GM21526 (cell line): ENCODE measurements around the gene FAM180A.
"Not testable (repeated sequence)": the region's sequence is repeated elsewhere in the genome, so short reads cannot be mapped to it uniquely, and the experiment has no call there.

Experiments used
- ATAC-seq: cut with Tn5 transposase; IDR thresholded peaks from one replicate; pipeline ENCODE4 v1.9.1; 2021; ENCODE audit warnings: moderate library complexity; ENCODE audit not compliant: unreplicated experiment, low FRiP score

Gene FAM180A

DNA sequence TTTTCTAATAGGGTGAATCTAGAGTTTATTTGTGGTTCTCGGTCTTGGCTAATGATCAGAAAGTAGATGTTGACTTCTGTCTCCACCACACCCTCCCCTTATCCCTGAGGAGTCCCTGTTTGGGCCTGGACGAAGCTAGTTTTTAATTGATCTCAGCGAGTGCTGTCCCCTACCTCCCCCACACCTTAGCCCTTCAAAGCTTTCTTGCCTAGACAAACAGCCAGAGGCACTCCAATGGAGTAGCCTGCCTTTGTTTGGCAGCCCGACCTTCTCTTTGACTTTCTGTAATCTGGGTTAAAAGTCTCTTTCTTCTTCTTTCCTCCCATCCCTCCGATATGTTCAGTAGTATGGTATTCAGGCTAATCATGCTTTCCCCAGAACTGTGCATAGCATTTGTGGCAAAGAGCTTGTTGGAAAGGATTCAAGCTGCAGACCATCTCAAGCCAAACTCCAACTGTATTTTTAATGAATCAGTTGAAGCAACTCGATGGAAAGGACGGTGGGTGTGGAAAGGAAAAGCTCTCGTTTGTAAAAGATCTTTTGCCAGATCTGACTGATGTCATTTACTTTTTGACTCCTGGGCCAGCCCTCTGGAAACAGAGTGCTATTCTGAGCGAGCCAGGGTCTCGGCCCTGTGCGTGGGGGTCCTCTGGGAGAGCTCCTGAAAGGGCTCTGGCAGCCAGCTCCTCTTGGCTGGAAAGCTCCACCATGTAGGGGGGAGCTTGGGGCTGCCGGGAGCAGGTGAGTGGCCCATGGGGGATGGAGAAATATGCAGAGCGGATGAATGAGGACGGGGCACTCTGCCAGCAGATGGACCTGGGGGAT, 4.5 kb downstream of the FAM180A start:
- ATAC-seq, result no peak

DNA sequence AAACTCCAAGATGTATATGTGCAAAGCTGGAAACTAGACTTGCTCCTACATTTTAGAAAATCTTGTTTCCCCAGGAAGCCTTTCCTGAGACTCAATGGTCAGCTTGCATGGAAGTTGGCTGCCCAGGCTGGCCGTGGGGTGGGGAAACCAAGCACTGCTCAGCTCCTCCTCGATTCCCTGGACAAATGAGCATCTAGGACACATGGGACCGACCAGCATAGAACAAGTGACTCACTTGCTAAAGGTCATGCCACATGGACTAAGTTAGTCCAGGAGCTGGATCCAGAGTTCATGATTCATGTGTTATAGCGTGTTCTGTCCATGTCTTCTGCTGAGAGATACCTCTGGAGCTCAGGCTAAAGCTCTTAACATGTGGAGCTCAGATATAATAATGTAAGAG, 6.2 kb downstream of the FAM180A start:
- no peak for ATAC-seq

DNA sequence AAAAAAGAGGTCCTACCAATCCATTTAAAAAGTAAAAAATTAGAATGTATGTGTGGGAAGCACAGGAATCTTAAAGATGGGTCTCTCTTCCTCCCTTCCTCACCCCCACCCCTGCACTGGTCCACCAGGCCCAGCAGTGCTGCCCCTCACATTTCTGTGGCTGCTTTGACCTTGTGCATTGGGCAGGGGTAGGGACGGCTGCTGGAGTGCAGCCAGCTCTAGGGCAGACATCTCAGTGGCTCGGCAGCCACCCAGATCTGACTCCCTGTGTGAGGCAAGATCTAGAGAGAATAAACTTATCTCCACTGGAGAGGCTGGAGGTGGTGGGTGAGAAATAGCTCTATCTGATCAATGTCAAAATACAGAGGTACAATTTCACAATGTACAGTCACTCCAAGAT, 6.7 kb downstream of the FAM180A start:
- ATAC-seq, result no peak

DNA sequence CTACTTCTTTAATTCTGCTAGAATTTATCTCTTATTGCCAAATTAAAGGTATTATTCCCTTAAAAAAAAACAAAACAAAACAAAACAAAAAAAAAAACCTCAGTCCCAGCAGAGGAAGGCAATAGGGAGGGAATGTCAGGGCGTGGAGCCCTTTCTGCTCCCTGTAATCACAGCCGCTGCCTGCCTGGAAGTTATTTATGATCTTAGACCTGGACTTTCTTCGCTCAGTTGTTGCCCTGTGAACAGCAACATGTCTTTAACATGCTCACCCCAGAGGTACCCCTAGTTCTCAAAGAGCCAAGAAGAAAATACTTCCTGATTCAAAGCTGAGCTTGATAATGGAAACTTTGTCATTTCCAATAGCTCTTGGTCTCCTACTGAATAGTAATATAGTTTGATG, 7.7 kb downstream of the FAM180A start:
- ATAC-seq, result no peak

DNA sequence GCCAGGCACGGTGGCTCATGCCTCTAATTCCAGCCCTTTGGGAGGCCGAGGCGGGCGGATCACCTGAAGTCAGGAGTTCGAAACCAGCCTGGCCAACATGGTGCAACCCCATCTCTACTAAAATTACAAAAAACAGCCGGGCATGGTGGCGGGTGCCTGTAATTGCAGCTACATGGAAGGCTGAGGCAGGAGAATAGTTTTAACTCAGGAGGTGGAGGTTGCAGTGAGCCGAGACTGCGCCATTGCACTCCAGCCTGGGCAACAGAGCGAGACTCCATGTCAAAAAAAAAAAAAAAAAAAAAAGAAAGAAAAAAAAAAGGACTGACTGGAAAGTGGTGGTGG, 11.3 kb downstream of the FAM180A start:
- ATAC-seq, result not testable (repeated sequence)

DNA sequence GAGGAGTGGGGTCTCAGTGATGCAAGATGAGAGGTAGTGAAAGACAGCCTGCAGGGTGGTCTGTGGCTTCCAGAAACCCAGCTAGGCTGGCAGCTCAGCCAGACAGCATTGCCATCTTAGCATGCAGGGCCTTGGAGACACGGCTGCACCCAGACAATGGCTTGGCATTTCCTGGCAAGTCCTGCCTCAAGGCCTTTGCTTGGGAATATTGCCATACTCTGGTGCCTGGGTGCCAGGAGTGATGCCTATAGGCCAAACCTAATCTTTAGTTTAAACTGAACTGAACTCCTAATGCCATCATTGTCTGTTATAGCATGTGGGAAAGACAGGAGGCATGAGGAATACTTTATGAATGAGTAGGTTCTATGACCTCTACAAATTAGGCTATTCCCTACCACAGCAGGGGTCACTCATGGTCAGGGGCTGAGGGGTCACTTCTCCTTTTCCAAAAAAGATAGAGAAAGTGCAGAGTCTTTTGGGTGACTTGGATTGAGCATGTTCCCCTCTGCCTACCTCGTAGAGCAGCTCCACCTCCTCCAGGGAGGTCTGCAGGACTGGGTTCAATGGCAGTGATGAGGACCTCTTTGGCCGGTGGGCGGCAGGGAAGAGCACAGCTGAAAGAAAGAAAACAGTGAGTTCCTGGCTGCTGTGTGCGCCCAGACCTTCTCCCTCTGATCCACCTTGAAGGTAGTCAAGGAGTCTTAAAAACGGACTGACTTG, 11.9 kb downstream of the FAM180A start:
- no peak for ATAC-seq

DNA sequence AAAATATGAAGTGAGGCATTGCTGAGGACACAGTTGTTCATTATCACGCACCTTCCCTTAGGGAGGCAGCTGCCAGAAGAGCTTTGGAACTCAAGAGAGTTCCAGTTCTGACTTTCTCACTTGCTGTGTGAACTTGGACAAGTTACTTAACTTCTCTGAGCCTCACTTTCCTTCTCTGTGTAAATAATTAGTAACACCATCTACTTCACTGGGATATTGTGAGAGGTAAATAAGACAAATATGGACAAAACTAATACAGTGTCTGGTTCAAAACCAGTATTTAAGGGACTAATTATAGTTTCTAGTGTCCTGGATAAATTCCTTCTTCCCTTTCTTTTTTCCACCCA, 14.3 kb downstream of the FAM180A start:
- ATAC-seq, result no peak

DNA sequence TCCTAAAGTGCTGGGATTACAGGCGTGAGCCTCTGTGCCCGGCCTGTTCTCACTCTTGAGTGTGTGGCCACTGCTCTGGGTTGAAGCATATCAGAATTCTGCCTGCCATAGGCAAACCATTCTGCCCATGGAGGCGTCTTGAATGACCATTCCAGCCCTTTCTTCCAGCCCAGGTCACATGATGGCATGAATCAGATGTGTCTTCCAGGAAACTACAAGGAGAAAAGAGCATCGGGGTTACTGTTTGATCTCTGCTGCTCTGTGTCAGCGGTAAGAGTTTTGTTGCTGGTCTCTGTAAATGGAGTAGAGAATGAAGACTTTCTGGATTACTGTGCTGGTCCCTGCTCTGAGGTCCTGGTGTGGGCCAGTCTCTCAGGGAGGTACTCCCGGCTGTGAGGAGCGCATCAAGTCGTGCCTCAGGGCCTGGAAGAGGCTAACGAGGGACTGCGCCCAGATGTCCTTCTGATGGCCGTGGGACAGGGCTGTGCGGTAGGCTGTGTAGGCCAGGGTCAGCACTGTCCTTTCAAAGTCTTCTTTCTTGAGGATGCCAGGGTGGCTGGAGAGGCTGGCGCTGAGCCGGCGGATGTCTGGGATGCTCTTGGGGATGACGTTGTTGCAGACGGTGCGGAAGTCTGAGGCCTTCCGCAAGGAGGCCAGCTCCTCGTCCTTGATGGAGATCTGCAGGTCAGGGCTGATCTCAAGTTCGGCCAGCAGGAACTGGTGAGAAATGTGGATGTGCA, 14.8 kb downstream of the FAM180A start:
- ATAC-seq, result no peak

DNA sequence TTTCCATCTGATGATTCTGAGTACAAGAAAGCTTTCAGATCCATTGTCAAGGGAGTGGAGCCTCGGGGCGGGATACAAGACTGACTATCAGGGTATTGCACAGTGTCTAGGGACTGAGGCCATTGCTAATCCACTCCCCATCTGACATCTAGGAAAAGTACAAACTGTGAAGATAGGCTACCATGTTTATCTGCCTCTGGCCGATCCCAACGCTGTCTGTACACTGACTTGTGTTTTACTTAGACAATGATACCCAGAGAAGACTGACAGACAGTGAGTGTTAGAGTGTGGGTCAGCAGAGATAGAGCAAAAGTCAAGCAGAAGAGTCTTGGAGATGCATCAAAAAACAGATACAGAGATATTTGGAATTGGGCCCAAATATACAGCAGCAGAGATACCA, 17.5 kb downstream of the FAM180A start:
- ATAC-seq, result no peak

DNA sequence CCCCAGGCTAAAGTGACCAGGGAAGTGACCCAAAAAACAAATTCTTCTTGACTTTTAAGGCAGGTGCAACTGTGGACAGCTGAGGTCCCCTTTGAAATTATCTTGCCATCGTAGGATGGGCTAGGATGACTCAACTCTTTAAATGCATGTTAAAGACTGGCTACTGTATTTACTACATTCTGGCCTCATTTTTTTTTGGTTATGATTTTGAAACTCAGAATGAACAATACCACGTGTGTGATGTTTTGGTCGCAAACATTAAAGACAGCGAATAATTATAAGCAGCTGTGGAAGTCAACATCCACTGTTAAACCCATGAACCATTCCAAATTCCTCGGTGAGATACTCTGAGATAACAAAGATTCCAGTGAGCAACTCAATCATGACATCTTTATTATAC, 19.4 kb downstream of the FAM180A start:
- no peak for ATAC-seq

DNA sequence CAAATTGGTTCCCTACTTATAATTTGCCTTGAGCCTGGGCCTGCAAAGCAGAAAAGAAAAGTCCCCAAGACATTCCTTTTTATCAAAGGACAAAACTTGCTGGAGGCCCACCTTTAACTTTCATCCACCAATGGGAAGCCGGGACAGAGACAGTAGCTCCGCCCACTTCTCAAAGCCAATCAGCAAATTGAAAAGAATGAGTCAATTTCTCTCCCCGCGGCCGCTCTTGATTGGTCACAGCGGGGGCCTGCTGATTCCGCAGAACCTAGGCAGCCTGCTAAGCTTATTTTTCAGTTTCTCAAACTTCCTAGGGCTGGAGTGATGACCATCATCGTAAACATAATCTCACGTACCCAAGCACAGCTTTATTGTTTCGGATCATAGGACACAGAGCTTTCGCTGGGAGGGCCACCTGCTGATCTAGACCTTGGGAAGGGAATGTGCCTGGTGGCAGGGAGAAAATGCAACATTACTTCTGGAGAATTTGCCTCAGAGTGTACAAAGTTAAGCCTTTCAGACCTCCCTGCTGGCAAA, 20.4 kb downstream of the FAM180A start, which contains the start of gene SLC13A4:
TSS of gene SLC13A4 (minus strand) at position 51 of the 534 bp plus-strand sequence. CDS start 690 bp downstream, outside the sequence.
- no peak for ATAC-seq

DNA sequence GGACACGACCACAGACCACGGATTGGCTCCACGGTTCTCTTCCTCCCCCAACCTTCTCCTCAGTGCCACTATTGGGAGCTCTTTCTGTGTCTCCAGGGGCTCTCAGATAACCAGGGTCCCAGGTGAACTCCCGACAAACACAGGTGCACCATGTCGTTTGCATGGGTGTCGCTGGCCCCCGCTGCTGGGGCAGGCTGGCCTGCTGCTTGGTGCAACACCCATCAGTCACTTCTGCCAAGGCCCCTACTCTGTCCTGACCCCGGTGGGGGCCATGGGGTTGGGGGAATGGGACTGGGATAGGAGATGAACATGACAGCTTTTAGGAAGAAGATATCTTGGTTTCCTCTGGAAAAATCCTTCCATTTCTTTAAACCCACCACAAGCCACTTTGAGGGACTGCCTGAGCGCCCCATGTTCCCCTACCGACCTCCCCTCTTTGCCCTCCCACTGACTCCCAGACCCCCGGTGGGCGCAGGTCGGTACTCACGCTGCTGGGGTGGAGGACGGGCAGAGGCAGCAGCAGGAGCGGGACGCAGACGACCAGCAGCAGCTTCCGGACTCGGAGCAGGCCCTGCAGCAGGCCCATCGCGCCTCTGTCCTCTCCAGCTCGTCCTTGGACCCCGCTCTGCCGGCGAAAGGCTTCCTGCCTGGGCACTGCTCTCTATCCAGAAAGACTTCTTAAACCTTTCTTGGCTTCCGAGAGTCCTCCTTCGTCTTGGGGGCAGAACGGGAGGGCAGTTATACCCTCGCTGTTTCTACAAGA, 21.5 kb downstream of the FAM180A start:
- ATAC-seq, result no peak

DNA sequence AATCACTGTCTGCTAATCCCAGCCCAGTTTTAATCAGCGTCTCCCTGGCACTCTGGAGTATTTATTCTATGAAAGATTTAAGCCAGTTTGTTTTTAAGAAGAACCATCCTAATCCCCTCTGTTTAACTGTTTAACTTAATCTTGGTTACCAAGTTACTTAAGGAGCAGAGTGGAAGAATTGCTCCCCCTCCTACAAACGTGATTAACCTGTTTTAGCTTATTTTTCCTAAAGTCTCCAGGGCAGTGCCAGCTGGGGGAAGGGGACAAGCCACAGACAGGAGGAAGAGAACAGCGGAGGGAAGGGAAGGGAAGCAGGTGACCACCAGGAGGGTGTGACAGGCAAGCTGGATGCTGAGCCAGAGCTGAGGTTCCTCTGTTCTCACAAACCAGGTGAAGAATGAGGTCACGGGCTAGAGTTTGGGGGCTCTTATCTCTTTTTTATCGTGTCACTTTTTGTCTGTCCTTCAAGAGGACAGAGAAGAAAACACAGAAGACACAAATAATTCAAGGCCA, 22.3 kb downstream of the FAM180A start:
- ATAC-seq, result no peak

DNA sequence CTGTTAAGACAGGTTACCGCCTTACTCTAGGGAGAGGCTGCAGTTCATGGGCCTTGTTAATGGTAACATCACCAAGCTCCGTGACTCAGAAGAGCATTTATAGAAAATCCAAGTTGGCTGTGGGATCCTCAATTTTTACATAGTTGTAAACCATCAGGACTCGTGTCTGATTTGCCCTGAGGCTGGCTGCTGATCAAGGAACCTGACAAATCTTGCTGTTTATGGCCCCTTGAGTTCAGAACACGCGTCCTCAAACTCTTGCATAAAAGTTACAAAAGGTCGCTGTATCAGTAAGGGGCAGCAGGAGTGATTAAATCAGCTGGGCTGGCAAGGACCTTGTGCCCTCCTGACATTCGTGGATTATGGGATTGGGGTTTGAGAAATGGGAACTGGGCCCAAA, 25.2 kb downstream of the FAM180A start:
- ATAC-seq, result no peak

DNA sequence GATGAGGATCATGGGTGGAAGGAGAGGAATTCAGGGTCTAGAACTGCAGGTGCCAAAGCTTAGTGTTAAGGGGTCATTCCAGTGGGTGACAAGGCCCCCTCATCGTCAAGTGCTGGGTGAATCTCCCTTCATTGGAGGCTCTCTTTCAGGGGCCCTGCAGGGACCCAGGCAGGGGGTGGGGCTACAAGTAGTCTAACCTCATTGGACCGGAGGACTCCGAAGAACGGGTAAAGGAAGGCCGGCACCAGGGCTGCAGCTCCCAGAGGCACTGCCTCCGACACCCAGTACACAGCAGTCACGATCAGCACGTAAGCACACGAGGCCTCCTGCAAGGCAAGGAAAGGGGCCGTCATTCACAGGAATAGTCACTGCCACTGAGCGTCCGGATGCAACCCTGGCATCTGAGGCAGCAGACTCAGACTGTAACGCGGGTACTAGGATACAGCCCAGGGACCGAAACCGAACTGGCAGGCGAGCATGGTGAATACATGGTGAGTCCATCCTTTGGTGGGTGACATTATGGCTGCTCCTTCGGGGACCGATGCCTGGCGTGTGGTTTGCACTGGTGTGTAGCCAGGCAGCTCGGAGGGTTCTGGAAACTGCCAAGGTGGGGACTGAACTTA, 27.3 kb downstream of the FAM180A start:
- ATAC-seq, result no peak

DNA sequence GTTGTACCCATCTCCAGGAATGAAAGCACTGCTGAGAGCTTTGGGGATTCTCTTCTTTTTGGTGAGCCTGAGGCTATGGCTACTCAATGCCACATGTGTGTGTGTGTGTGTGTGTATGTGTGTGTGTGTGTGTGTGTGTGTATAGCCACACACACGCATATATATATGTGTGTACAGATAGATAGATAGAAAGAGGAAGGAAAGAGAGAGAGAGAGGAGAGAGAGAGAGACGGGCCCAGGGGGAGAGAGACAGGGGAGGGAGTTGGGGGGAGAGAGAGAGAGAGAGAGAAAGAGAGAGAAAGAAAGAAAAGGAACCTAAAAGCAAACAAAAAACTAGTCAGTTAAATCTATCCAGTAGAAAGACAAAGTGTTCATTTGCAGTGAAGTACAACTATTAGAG, 28.9 kb downstream of the FAM180A start:
- no peak for ATAC-seq

DNA sequence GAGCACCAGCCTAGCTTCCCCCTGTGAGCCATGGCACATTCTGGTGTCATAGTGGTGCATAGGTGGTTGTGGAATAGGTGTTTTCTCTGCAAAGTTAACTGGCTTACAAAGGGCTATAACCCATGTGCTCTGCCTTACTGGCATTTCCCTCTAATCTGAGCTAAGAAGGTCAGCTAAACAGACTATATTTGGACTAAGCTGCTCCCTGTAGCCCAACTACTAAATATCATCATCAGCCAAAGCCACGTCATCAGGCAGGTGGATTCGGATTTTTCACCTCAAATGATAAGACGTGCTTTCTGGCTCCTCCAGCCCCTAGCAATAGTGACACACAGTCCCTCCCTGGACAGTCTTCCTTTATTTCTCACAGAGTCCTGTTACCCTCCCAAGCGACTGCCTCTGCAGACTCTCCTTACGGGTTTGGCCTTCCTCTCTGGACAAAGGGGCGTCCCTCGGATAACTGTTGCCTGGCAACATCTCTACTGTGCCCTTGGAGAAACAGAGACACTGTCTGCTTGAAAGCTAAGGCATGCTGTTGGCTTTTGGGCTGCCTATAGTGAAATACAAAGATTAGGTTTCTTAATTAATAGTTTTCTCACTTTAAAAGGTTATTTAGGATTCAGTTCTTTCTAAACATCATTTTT, 29.7 kb downstream of the FAM180A start:
- no peak for ATAC-seq

DNA sequence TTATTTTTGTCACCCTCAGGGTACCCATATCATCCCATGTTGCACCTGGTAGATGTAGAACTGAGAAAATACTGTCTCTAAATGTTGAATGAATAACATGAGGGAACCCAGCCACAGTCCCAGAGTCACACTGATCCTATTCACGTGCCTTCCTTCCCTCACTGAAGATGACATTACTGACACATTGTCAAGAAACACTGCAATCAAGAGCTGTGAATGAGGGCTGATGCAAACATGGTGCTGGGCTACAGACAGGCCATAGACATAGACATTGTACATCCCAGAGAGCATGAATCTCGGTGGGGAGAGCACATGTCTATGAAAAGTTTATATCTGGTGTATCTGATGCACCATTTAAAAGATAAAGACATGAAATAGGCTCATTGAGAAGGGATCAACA, 30.4 kb downstream of the FAM180A start:
- no peak for ATAC-seq

DNA sequence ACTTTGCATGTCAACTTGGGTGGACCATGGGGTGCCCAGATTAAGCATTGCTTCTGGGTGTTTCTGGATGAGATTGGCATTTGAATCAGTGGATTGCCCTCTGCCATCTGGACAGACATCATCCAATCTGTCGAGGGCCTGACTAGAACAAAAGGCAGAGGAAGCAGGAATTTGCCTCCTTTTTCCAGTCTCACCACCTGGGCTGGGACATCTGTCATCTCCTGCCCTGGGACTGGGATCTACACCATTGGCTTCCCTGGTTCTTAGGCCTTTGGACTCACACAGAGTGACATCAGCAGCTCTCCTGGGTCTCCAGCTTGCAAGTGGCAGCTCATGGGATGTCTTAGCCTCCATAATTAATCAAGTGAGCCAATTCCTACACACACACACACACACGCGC, 30.9 kb downstream of the FAM180A start:
- ATAC-seq, result no peak
